GM21515 (cell line): ENCODE data around the gene HDGFL2.

Experiments used
- ATAC-seq: cut with Tn5 transposase; IDR thresholded peaks from one replicate; pipeline ENCODE4 v1.9.1; 2021; ENCODE audit not compliant: unreplicated experiment

The HDGFL2 gene

GRCh38 chr19:4550018-4550417, 77.9 kb downstream of the HDGFL2 start:
- ATAC-seq = no peak

- no peak for ATAC-seq
Measured at GRCh38 chr19:4550479-4551050, 78.5 kb downstream of the HDGFL2 start.
